Liver (tissue), 3 donors: ENCODE measurements around the gene SIRT4.

ENCODE experiments used
- EGR1 ChIP-seq, 2 donors: IDR thresholded peaks; 2 replicates each; pipeline ENCODE4 v1.6.1; 2016 to 2018; ENCODE audit warnings: antibody characterized with exemption in 2 of 2, low read depth in 2 of 2
- FOXA1 ChIP-seq: IDR thresholded peaks from 2 replicates; pipeline ENCODE4 v1.6.1; 2016; ENCODE audit warnings: antibody characterized with exemption
- HNF4G ChIP-seq: IDR thresholded peaks from 2 replicates; pipeline ENCODE4 v1.6.1; 2016; ENCODE audit warnings: antibody characterized with exemption
- JUND ChIP-seq, 2 donors: IDR thresholded peaks; 2 replicates each; pipeline ENCODE4 v1.6.1; 2016; ENCODE audit warnings: antibody characterized with exemption in 2 of 2
- RAD21 ChIP-seq, 2 donors: IDR thresholded peaks; 2 replicates each; pipeline ENCODE4 v1.6.1; 2016; ENCODE audit warnings: antibody characterized with exemption in 2 of 2, mild to moderate bottlenecking in 2 of 2
- RXRA ChIP-seq, 2 donors: IDR thresholded peaks; 2 replicates each; pipeline ENCODE4 v1.6.1; 2017 to 2018; ENCODE audit warnings: antibody characterized with exemption in 2 of 2, mild to moderate bottlenecking in 1 of 2
- SP1 ChIP-seq: IDR thresholded peaks from 2 replicates; pipeline ENCODE4 v1.6.1; 2018; ENCODE audit warnings: antibody characterized with exemption, mild to moderate bottlenecking
- TAF1 ChIP-seq: conservative IDR thresholded peaks from 2 replicates; pipeline ENCODE4 v1.6.1; 2016; ENCODE audit warnings: antibody characterized with exemption, mild to moderate bottlenecking
- YY1 ChIP-seq: IDR thresholded peaks from 2 replicates; pipeline ENCODE4 v1.6.1; 2016; ENCODE audit warnings: antibody characterized with exemption, mild to moderate bottlenecking
- TF ChIP-seq, protein P1 (sequence below): fragments of 150-350 bp; IDR thresholded peaks from 2 replicates; pipeline ENCODE4 v1.5.1; 2017; ENCODE audit warnings: improper control_type of control experiment, low read depth, low read length; ENCODE audit not compliant: missing input control
- TF ChIP-seq, protein P2 (sequence below): IDR thresholded peaks from 2 replicates; pipeline ENCODE4 v1.6.1; 2016; ENCODE audit warnings: antibody characterized with exemption
- TF ChIP-seq, protein P3 (sequence below): IDR thresholded peaks from 2 replicates; pipeline ENCODE4 v1.6.1; 2016; ENCODE audit warnings: antibody characterized with exemption, mild to moderate bottlenecking
- TF ChIP-seq, protein P4 (sequence below): IDR thresholded peaks from 2 replicates; pipeline ENCODE4 v1.6.1; 2016; ENCODE audit warnings: antibody characterized with exemption
- TF ChIP-seq, protein P5 (sequence below): IDR thresholded peaks from 2 replicates; pipeline ENCODE4 v1.6.1; 2016; ENCODE audit warnings: antibody characterized with exemption
- donor health status: healthy.
- donor health status: healthy.

DNA sequence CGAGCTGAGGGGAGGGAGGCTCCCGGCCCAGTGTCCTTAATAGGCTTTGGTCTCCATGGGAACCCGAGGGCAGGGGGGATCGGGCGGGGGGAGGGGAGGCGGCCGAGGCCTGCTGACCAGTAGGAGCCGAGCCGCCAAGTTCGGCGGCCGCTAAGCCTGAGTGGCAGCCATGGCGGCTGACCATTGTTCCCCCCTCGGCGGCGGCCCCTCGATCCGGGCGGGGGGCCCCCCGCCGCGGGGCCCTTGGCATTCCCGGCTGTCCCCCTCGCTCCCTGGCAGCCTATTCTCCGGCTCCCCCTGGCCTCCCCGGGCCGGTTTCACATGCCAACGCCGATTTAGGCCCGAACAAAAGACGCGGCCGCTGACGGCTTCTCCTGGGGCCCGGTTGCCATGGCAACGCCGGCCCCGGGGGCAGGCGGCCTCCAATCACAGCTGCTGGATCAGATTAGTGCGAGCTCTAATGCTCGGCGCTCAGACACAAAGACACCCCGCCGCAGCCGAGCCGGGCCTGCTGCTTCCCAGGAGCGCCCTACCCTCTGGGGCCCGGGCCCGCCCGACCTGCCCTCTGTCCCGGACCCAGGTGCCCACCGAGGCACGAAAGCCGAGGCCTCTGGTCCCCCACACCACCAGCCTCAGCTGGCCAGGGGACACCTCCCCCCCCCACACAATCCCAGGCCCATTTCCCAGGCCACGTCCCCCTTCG is 59.5 kb downstream of the SIRT4 start:
- TF ChIP-seq, protein P1, sequence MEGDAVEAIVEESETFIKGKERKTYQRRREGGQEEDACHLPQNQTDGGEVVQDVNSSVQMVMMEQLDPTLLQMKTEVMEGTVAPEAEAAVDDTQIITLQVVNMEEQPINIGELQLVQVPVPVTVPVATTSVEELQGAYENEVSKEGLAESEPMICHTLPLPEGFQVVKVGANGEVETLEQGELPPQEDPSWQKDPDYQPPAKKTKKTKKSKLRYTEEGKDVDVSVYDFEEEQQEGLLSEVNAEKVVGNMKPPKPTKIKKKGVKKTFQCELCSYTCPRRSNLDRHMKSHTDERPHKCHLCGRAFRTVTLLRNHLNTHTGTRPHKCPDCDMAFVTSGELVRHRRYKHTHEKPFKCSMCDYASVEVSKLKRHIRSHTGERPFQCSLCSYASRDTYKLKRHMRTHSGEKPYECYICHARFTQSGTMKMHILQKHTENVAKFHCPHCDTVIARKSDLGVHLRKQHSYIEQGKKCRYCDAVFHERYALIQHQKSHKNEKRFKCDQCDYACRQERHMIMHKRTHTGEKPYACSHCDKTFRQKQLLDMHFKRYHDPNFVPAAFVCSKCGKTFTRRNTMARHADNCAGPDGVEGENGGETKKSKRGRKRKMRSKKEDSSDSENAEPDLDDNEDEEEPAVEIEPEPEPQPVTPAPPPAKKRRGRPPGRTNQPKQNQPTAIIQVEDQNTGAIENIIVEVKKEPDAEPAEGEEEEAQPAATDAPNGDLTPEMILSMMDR, result no peak
- TF ChIP-seq, protein P2, sequence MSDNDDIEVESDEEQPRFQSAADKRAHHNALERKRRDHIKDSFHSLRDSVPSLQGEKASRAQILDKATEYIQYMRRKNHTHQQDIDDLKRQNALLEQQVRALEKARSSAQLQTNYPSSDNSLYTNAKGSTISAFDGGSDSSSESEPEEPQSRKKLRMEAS, result no peak
- no peak for TF ChIP-seq TAF1
- no peak for TF ChIP-seq FOXA1
- TF ChIP-seq, protein P3, sequence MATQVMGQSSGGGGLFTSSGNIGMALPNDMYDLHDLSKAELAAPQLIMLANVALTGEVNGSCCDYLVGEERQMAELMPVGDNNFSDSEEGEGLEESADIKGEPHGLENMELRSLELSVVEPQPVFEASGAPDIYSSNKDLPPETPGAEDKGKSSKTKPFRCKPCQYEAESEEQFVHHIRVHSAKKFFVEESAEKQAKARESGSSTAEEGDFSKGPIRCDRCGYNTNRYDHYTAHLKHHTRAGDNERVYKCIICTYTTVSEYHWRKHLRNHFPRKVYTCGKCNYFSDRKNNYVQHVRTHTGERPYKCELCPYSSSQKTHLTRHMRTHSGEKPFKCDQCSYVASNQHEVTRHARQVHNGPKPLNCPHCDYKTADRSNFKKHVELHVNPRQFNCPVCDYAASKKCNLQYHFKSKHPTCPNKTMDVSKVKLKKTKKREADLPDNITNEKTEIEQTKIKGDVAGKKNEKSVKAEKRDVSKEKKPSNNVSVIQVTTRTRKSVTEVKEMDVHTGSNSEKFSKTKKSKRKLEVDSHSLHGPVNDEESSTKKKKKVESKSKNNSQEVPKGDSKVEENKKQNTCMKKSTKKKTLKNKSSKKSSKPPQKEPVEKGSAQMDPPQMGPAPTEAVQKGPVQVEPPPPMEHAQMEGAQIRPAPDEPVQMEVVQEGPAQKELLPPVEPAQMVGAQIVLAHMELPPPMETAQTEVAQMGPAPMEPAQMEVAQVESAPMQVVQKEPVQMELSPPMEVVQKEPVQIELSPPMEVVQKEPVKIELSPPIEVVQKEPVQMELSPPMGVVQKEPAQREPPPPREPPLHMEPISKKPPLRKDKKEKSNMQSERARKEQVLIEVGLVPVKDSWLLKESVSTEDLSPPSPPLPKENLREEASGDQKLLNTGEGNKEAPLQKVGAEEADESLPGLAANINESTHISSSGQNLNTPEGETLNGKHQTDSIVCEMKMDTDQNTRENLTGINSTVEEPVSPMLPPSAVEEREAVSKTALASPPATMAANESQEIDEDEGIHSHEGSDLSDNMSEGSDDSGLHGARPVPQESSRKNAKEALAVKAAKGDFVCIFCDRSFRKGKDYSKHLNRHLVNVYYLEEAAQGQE, result no peak
- TF ChIP-seq JUND (IDR thresholded peaks at IDR 0.05), result no peak
- no peak for TF ChIP-seq SP1
- TF ChIP-seq, protein P4, sequence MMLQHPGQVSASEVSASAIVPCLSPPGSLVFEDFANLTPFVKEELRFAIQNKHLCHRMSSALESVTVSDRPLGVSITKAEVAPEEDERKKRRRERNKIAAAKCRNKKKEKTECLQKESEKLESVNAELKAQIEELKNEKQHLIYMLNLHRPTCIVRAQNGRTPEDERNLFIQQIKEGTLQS, result no peak
- no peak for TF ChIP-seq YY1
- TF ChIP-seq HNF4G, result no peak
- TF ChIP-seq RAD21 (IDR thresholded peaks at IDR 0.05), result no peak
- TF ChIP-seq, protein P5, sequence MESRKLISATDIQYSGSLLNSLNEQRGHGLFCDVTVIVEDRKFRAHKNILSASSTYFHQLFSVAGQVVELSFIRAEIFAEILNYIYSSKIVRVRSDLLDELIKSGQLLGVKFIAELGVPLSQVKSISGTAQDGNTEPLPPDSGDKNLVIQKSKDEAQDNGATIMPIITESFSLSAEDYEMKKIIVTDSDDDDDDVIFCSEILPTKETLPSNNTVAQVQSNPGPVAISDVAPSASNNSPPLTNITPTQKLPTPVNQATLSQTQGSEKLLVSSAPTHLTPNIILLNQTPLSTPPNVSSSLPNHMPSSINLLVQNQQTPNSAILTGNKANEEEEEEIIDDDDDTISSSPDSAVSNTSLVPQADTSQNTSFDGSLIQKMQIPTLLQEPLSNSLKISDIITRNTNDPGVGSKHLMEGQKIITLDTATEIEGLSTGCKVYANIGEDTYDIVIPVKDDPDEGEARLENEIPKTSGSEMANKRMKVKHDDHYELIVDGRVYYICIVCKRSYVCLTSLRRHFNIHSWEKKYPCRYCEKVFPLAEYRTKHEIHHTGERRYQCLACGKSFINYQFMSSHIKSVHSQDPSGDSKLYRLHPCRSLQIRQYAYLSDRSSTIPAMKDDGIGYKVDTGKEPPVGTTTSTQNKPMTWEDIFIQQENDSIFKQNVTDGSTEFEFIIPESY, result no peak
- TF ChIP-seq RXRA (IDR thresholded peaks at IDR 0.05), result no peak
- no peak for TF ChIP-seq EGR1 (IDR thresholded peaks at IDR 0.05; ENCODE audit: low read depth in 2 of 2)
